Osteoblast (primary cell): ENCODE measurements around the gene SPTLC2. TPM values are rescaled to one million over a fixed set of nuclear protein-coding genes. Genes with fewer than 3 reads are reported as not detected.

Experiments used
- DNase-seq: peaks from one replicate; pipeline ENCODE4 v3.0.0; 2011; ENCODE audit warnings: low spot score, mixed read lengths; ENCODE audit not compliant: insufficient read length; ENCODE audit errors: missing footprints
- H2AFZ ChIP-seq: 2 replicates; pipeline ENCODE4 v1.6.0; 2011; ENCODE audit warnings: mild to moderate bottlenecking, low read length
- H3K27ac ChIP-seq: 2 replicates; pipeline ENCODE4 v1.5.1; 2011; ENCODE audit warnings: mild to moderate bottlenecking, low read depth, low read length, moderate library complexity
- H3K27me3 ChIP-seq: 2 replicates; pipeline ENCODE4 v1.6.0; 2012; ENCODE audit warnings: mild to moderate bottlenecking, control low read depth, inconsistent platforms, low read length, moderate library complexity; ENCODE audit not compliant: insufficient read depth
- H3K36me3 ChIP-seq: 2 replicates; pipeline ENCODE4 v1.5.1; 2011; ENCODE audit warnings: mild to moderate bottlenecking, low read length, control low read depth, moderate library complexity; ENCODE audit not compliant: insufficient read depth
- H3K4me1 ChIP-seq: 2 replicates; pipeline ENCODE4 v1.5.1; 2011; ENCODE audit warnings: mild to moderate bottlenecking, low read length, control low read depth, moderate library complexity; ENCODE audit not compliant: insufficient read depth
- H3K4me2 ChIP-seq: 2 replicates; pipeline ENCODE4 v1.6.0; 2011; ENCODE audit warnings: mild to moderate bottlenecking, low read length; ENCODE audit not compliant: insufficient read depth
- H3K4me3 ChIP-seq: fragments of 200-600 bp; sonication (generic); 3 replicates; pipeline ENCODE4 v1.5.1; 2012; ENCODE audit warnings: mild to moderate bottlenecking, low read length, inconsistent platforms; ENCODE audit not compliant: insufficient read depth
- H3K79me2 ChIP-seq: 2 replicates; pipeline ENCODE4 v1.6.0; 2012; ENCODE audit warnings: mild to moderate bottlenecking, low read length, control low read depth, inconsistent platforms; ENCODE audit not compliant: insufficient read depth
- H3K9me3 ChIP-seq: 2 replicates; pipeline ENCODE4 v1.5.1; 2011; ENCODE audit warnings: low read depth, low read length, control low read depth
- H4K20me1 ChIP-seq: 2 replicates; pipeline ENCODE4 v1.6.0; 2012; ENCODE audit warnings: mild to moderate bottlenecking, low read length, control low read depth; ENCODE audit not compliant: insufficient read depth
- total RNA-seq: library from RNA; depleted of rRNA; stranded (reverse); fragments of >200 nt; gene quantifications from 2 replicates; pipeline ENCODE4 v1.2.3, GENCODE V29; 2012
- TF ChIP-seq, protein P1 (sequence below): IDR thresholded peaks from 2 replicates; pipeline ENCODE4 v1.5.1; 2011; ENCODE audit warnings: mild to moderate bottlenecking, low read depth, low read length, moderate library complexity; ENCODE audit errors: extremely low read depth

SPTLC2 gene
- total RNA-seq, 1 donor = 59.0 TPM

DNA sequence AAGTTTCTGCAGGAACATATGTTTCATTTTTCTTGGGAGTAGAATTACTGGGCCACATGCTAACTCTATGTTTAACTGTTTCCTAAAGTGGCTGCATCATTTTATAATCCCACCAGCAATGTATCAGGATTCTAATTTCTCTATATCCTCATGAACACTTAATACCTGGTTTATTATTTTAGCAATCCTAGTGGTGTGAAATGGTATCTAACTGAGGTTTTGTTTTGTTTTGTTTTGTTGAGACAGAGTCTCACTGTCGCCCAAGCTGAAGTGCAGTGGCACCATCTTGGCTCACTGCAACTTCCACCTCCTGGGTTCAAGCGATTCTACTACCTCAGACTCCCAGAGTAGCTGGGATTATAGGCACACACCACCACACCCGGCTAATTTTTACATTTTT is 6.5 kb downstream of the SPTLC2 start:
- TF ChIP-seq, protein P1, sequence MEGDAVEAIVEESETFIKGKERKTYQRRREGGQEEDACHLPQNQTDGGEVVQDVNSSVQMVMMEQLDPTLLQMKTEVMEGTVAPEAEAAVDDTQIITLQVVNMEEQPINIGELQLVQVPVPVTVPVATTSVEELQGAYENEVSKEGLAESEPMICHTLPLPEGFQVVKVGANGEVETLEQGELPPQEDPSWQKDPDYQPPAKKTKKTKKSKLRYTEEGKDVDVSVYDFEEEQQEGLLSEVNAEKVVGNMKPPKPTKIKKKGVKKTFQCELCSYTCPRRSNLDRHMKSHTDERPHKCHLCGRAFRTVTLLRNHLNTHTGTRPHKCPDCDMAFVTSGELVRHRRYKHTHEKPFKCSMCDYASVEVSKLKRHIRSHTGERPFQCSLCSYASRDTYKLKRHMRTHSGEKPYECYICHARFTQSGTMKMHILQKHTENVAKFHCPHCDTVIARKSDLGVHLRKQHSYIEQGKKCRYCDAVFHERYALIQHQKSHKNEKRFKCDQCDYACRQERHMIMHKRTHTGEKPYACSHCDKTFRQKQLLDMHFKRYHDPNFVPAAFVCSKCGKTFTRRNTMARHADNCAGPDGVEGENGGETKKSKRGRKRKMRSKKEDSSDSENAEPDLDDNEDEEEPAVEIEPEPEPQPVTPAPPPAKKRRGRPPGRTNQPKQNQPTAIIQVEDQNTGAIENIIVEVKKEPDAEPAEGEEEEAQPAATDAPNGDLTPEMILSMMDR = no peak
- H3K4me2 ChIP-seq = no peak overlapping the region
- peaks cover 99% of the 10 kb centered on the region for H3K79me2 ChIP-seq
- no peaks in the 10 kb centered on the region for H3K27me3 ChIP-seq
- DNase-seq = no peak
- peaks cover 29% of the 10 kb centered on the region for H3K4me1 ChIP-seq
- H3K36me3 ChIP-seq = peaks cover 7% of the 10 kb centered on the region
- H4K20me1 ChIP-seq = peaks cover 4% of the 10 kb centered on the region
- no peaks in the 10 kb centered on the region for H3K9me3 ChIP-seq
- no peak overlapping the region for H3K27ac ChIP-seq
- no peak overlapping the region for H2AFZ ChIP-seq
- H3K4me3 ChIP-seq = no peak overlapping the region

- no peaks in the 10 kb centered on the region for H3K36me3 ChIP-seq
- H3K27me3 ChIP-seq = no peaks in the 10 kb centered on the region
- no peak overlapping the region for H3K27ac ChIP-seq
- H2AFZ ChIP-seq = no peak overlapping the region
- H3K79me2 ChIP-seq = peaks cover 100% of the 10 kb centered on the region
- H4K20me1 ChIP-seq = peaks cover 10% of the 10 kb centered on the region
- H3K4me1 ChIP-seq = peaks cover 28% of the 10 kb centered on the region
- TF ChIP-seq, protein P1 = no peak
- no peak overlapping the region for H3K4me2 ChIP-seq
- peak; percentile 22 for DNase-seq
- no peaks in the 10 kb centered on the region for H3K9me3 ChIP-seq
- no peak overlapping the region for H3K4me3 ChIP-seq
Observed at GRCh38 chr14:77607741-77608302, 8.6 kb downstream of the SPTLC2 start.

DNA sequence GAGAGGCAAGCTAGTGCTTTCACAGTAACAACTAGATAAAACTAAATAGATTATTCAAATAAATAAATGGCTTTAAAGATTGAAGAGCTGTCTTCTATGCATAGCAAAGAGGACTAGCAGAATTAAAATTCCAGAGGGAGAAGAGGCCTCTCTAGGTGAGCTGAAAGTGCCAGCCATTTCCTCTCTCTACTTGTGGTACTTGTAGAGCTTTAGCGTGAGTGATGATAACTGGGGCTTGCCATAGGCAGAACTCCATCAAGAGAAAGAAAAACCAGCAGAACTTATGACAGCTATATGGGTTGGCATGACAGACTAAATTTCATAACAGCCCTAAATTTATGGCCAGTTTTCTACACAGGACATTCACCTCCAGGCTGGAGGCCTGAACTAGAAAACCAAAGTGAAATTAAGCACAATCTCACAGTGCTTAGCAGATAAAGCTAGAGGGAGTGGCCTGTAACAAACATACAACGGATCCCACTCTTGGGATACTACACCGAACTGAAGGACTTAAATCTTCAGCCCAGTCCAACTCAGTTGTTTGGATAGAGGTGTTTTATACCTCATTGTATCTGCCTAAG is 11.0 kb downstream of the SPTLC2 start:
- Histone ChIP-seq H4K20me1 (peaks cover 10% of the 10 kb centered on the region), H3K4me3 (no peak overlapping the region)

GRCh38 chr14:77603654-77604255 is 12.7 kb downstream of the SPTLC2 start:
- H3K4me2 ChIP-seq = no peak overlapping the region
- H3K27me3 ChIP-seq = no peaks in the 10 kb centered on the region
- no peak overlapping the region for H2AFZ ChIP-seq
- DNase-seq = no peak
- TF ChIP-seq, protein P1 = peak; percentile 55
- H3K9me3 ChIP-seq = no peaks in the 10 kb centered on the region
- peaks cover 97% of the 10 kb centered on the region for H3K79me2 ChIP-seq
- peak overlapping the region; percentile 12 for H3K27ac ChIP-seq
- H3K36me3 ChIP-seq = no peaks in the 10 kb centered on the region
- no peak overlapping the region for H3K4me3 ChIP-seq
- H4K20me1 ChIP-seq = peaks cover 10% of the 10 kb centered on the region
- H3K4me1 ChIP-seq = peaks cover 39% of the 10 kb centered on the region

More for the DNA sequence above, 11.0 kb downstream of the SPTLC2 start:
- no peak for DNase-seq
- Histone ChIP-seq H3K4me1 (peaks cover 24% of the 10 kb centered on the region), H3K27me3 (no peaks in the 10 kb centered on the region), H3K79me2 (peaks cover 97% of the 10 kb centered on the region), H2AFZ (no peak overlapping the region), H3K9me3 (no peaks in the 10 kb centered on the region), H3K4me2 (no peak overlapping the region), H3K27ac (no peak overlapping the region), H3K36me3 (no peaks in the 10 kb centered on the region)
- TF ChIP-seq, protein P1 = no peak
